ENCODE measurements around the gene ZNF429.

The ZNF429 gene

GRCh38 chr19:21587549-21587948 is 82.1 kb downstream of the ZNF429 start:
- TF ChIP-seq CTCF (IDR thresholded peaks at IDR 0.05; ENCODE audit: low read depth, low read length, missing control alignments), result no peak
- no peaks in the 10 kb centered on the region for H3K27me3 ChIP-seq (replicated peaks)
- in situ Hi-C loops (cut with HindIII; ENCODE audit: low pct_ligation_motif_present, low sequenced_read_pairs), result no loop called here
- DNase-seq, result no peak
- H3K27ac ChIP-seq, result no peak overlapping the region
- H3K36me3 ChIP-seq (replicated peaks), result no peaks in the 10 kb centered on the region
- no peak overlapping the region for H3K4me3 ChIP-seq (ENCODE audit: low read depth, low read length)

- H3K27me3 ChIP-seq (replicated peaks), result no peaks in the 10 kb centered on the region
- no peak for DNase-seq
- no peak overlapping the region for H3K27ac ChIP-seq
- in situ Hi-C loops (cut with HindIII; ENCODE audit: low pct_ligation_motif_present, low sequenced_read_pairs), result no loop called here
- no peak overlapping the region for H3K4me3 ChIP-seq (ENCODE audit: low read depth, low read length)
- TF ChIP-seq CTCF (IDR thresholded peaks at IDR 0.05; ENCODE audit: low read depth, low read length, missing control alignments), result no peak
- H3K36me3 ChIP-seq (replicated peaks), result no peaks in the 10 kb centered on the region
These were observed 82.7 kb downstream of the ZNF429 start for GRCh38 chr19:21588065-21588601.

GRCh38 chr19:21590867-21591266 is 85.5 kb downstream of the ZNF429 start:
- no peak overlapping the region for H3K4me3 ChIP-seq (ENCODE audit: low read depth, low read length)
- DNase-seq, result no peak
- H3K27me3 ChIP-seq (replicated peaks), result no peaks in the 10 kb centered on the region
- H3K27ac ChIP-seq, result no peak overlapping the region
- no peaks in the 10 kb centered on the region for H3K36me3 ChIP-seq (replicated peaks)
- TF ChIP-seq CTCF (IDR thresholded peaks at IDR 0.05; ENCODE audit: low read depth, low read length, missing control alignments), result no peak
- in situ Hi-C loops (cut with HindIII; ENCODE audit: low pct_ligation_motif_present, low sequenced_read_pairs), result no loop called here

GRCh38 chr19:21593008-21593481 is 87.6 kb downstream of the ZNF429 start:
- DNase-seq, result no peak
- Histone ChIP-seq H3K36me3 (replicated peaks) (no peaks in the 10 kb centered on the region), H3K4me3 (ENCODE audit: low read depth, low read length) (no peak overlapping the region), H3K27ac (no peak overlapping the region), H3K27me3 (replicated peaks) (no peaks in the 10 kb centered on the region)
- in situ Hi-C loops (cut with HindIII; ENCODE audit: low pct_ligation_motif_present, low sequenced_read_pairs), result no loop called here
- TF ChIP-seq CTCF (IDR thresholded peaks at IDR 0.05; ENCODE audit: low read depth, low read length, missing control alignments), result no peak

- TF ChIP-seq CTCF (IDR thresholded peaks at IDR 0.05; ENCODE audit: low read depth, low read length, missing control alignments), result no peak
- no peak overlapping the region for H3K4me3 ChIP-seq (ENCODE audit: low read depth, low read length)
- no peaks in the 10 kb centered on the region for H3K27me3 ChIP-seq (replicated peaks)
- in situ Hi-C loops (cut with HindIII; ENCODE audit: low pct_ligation_motif_present, low sequenced_read_pairs), result no loop called here
- DNase-seq, result no peak
- no peaks in the 10 kb centered on the region for H3K36me3 ChIP-seq (replicated peaks)
- H3K27ac ChIP-seq, result no peak overlapping the region
These were observed 88.1 kb downstream of the ZNF429 start for GRCh38 chr19:21593502-21593901.
